Endodermal cell (in vitro differentiated cells): ENCODE measurements around the gene RCSD1. TPM values are rescaled to one million over a fixed set of nuclear protein-coding genes. Genes with fewer than 3 reads are reported as not detected.

ENCODE experiments used
- DNase-seq: peaks from one replicate; pipeline ENCODE4 v3.0.0-alpha.2; 2017
- H3K27ac ChIP-seq: 2 replicates; pipeline ENCODE4 v1.5.1; 2013; ENCODE audit warnings: mild to moderate bottlenecking, low read depth, low read length, moderate library complexity
- H3K27me3 ChIP-seq: 2 replicates; pipeline ENCODE4 v1.6.1; 2013; ENCODE audit warnings: mild to moderate bottlenecking, low read length, moderate library complexity; ENCODE audit not compliant: insufficient read depth, control insufficient read depth, poor library complexity, severe bottlenecking
- H3K36me3 ChIP-seq: 2 replicates; pipeline ENCODE4 v1.7.0; 2013; ENCODE audit warnings: mild to moderate bottlenecking, low read length, moderate library complexity; ENCODE audit not compliant: control insufficient read depth, insufficient read depth
- H3K4me1 ChIP-seq: one replicate; pipeline ENCODE4 v1.7.0; 2013; ENCODE audit warnings: low read length; ENCODE audit not compliant: control insufficient read depth, insufficient read depth
- H3K4me3 ChIP-seq: 2 replicates; pipeline ENCODE4 v1.5.1; 2013; ENCODE audit warnings: mild to moderate bottlenecking, low read length, moderate library complexity
- H3K9ac ChIP-seq: 2 replicates; pipeline ENCODE4 v1.6.1; 2013; ENCODE audit warnings: mild to moderate bottlenecking, low read length, moderate library complexity; ENCODE audit not compliant: poor library complexity, severe bottlenecking; ENCODE audit errors: extremely low read depth
- H3K9me3 ChIP-seq: 2 replicates; pipeline ENCODE4 v1.6.1; 2013; ENCODE audit warnings: mild to moderate bottlenecking, low read length, moderate library complexity; ENCODE audit not compliant: control insufficient read depth
- H3K27ac Mint-ChIP-seq: 2 replicates; pipeline ENCODE4 v1.8.0; 2020; ENCODE audit warnings: mixed read lengths
- H3K27me3 Mint-ChIP-seq: 2 replicates; pipeline ENCODE4 v1.8.0; 2021; ENCODE audit warnings: mild to moderate bottlenecking, mixed read lengths; ENCODE audit not compliant: insufficient read depth
- H3K36me3 Mint-ChIP-seq: 2 replicates; pipeline ENCODE4 v1.8.0; 2020; ENCODE audit warnings: low read depth, mixed read lengths
- H3K4me1 Mint-ChIP-seq: 2 replicates; pipeline ENCODE4 v1.8.0; 2020; ENCODE audit warnings: mixed read lengths
- H3K4me3 Mint-ChIP-seq: 2 replicates; pipeline ENCODE4 v1.8.0; 2020; ENCODE audit warnings: mild to moderate bottlenecking, moderate library complexity, mixed read lengths
- H3K9me3 Mint-ChIP-seq: 2 replicates; pipeline ENCODE4 v1.8.0; 2020; ENCODE audit warnings: mild to moderate bottlenecking, mixed read lengths
- WGBS, 2 experiments: methylation state at CpG; one replicate each; pipeline versions ENCODE4 v1.1.5 to v1.1.7; 2013; ENCODE audit warnings: missing lambda C conversion rate in 2 of 2, mixed read lengths in 1 of 2; ENCODE audit not compliant: insufficient coverage in 1 of 2, insufficient read length in 1 of 2; 5-methylcytosine and 5-hydroxymethylcytosine counted together
- total RNA-seq, 2 donors: library from RNA; stranded (reverse); fragmentation: NEBNext Ultra II Directional in 1 of 2; extraction: Animal tissue kit (Norgen Biotek cat#: 25700) in 1 of 2; gene quantifications; 2 replicates in 1 of 2; 3 replicates in 1 of 2; pipeline ENCODE4 v1.2.1, GENCODE V29; 2021
- TF ChIP-seq, protein P1 (sequence below): fragments of 200-600 bp; sonication (generic); conservative IDR thresholded peaks from 2 replicates; pipeline ENCODE4 v1.5.0; 2021; ENCODE audit warnings: antibody characterized with exemption, mild to moderate bottlenecking

The RCSD1 gene
- total RNA-seq, 2 donors from 2014 or later = 0.11 to 0.29 TPM

DNA sequence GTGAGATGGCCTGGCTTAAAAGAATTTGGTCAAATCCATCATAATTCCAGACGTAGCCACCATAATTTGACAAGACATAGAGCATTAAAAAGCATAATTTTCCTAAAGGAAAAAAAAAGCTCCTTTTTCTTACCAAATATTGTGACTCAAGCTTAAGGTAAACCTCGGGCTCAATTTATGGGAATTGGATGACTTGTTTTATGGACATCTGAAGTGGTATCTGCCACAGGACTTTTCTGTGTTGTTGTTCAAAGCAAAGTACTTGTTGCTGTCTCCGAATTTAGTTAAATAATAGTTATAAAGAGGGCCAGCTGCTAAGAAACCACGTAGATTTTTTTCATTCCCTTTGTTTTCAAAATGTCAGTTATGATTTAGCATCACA is 92.8 kb downstream of the RCSD1 start:
- Mint-ChIP-seq H3K27ac (peak overlapping the region; percentile 49), H3K36me3 (peaks cover 2% of the 10 kb centered on the region), H3K27me3 (no peaks in the 10 kb centered on the region), H3K4me1 (peaks cover 65% of the 10 kb centered on the region), H3K4me3 (peak overlapping the region; percentile 77), H3K9me3 (no peaks in the 10 kb centered on the region)
- WGBS, 2 experiments = 0 to 24% methylated on average over 1 to 4 of the region's 4 CpGs
- Histone ChIP-seq H3K4me3 (peak overlapping the region; percentile 86), H3K4me1 (peaks cover 2% of the 10 kb centered on the region), H3K9ac (peak overlapping the region; percentile 53), H3K36me3 (no peaks in the 10 kb centered on the region), H3K27ac (no peak overlapping the region), H3K9me3 (no peaks in the 10 kb centered on the region), H3K27me3 (no peaks in the 10 kb centered on the region)
- TF ChIP-seq, protein P1, sequence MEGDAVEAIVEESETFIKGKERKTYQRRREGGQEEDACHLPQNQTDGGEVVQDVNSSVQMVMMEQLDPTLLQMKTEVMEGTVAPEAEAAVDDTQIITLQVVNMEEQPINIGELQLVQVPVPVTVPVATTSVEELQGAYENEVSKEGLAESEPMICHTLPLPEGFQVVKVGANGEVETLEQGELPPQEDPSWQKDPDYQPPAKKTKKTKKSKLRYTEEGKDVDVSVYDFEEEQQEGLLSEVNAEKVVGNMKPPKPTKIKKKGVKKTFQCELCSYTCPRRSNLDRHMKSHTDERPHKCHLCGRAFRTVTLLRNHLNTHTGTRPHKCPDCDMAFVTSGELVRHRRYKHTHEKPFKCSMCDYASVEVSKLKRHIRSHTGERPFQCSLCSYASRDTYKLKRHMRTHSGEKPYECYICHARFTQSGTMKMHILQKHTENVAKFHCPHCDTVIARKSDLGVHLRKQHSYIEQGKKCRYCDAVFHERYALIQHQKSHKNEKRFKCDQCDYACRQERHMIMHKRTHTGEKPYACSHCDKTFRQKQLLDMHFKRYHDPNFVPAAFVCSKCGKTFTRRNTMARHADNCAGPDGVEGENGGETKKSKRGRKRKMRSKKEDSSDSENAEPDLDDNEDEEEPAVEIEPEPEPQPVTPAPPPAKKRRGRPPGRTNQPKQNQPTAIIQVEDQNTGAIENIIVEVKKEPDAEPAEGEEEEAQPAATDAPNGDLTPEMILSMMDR = no peak
- no peak for DNase-seq

DNA sequence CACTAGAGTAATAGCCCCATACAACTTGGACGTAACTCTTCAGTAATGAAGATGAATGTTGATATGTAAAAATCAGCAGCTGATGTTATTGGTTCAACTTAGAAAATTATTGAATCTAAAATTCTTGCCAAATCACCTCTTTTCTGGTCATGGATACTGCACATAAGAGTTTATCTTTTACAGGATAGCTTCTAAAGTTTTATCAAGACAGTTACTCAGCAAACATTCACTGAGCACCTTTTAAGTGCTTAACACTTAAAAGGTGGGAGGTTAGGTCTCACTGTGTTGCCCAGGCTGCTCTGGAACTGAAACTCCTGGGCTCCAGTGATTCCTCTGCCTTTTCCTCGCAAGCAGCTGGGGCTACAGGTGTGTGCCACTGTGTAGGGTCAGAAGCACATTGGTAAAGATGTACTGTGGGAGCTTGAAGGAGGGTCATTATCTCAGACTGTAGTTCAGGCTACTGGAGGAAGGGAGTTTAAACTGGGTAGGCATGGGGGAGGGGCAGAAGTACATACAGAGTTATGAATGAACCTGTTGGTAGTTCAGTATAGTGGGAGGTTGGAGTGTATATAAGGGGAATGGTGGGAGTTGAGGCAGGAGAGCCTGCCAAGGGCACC is 93.8 kb downstream of the RCSD1 start:
- TF ChIP-seq, protein P1 = no peak
- H3K4me3 Mint-ChIP-seq = peak overlapping the region; percentile 77
- no peaks in the 10 kb centered on the region for H3K27me3 ChIP-seq
- H3K4me1 ChIP-seq = peaks cover 2% of the 10 kb centered on the region
- no peak overlapping the region for H3K27ac ChIP-seq
- 60 to 86% methylated on average over 1 to 2 of the region's 2 CpGs for WGBS, 2 experiments
- H3K27me3 Mint-ChIP-seq = no peaks in the 10 kb centered on the region
- DNase-seq = no peak
- H3K36me3 Mint-ChIP-seq = peaks cover 6% of the 10 kb centered on the region
- peaks cover 57% of the 10 kb centered on the region for H3K4me1 Mint-ChIP-seq
- H3K4me3 ChIP-seq = peak overlapping the region; percentile 86
- no peaks in the 10 kb centered on the region for H3K36me3 ChIP-seq
- H3K9me3 Mint-ChIP-seq = no peaks in the 10 kb centered on the region
- no peak overlapping the region for H3K9ac ChIP-seq
- H3K27ac Mint-ChIP-seq = no peak overlapping the region
- no peaks in the 10 kb centered on the region for H3K9me3 ChIP-seq

DNA sequence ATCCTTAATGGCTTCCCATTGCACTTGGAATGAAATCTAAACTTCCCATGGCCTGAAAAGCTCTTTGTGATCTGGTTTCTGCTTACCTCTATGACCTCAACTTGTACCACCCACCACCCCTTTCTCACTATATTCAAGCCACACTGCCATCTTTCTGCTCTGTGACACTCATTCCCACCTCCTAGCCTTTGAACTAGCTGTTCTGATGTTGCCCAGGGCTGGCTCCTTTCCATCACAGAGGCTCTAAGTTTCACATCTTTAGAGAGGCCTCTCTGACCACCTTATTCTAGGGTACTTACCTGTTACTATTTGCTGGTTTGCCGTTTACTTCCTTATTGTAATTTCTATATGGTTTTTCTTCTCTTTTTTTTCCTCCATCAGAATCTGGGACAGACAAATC is 96.0 kb downstream of the RCSD1 start:
- Histone ChIP-seq H3K27ac (no peak overlapping the region), H3K4me1 (peaks cover 2% of the 10 kb centered on the region), H3K9me3 (no peaks in the 10 kb centered on the region), H3K9ac (no peak overlapping the region), H3K4me3 (no peak overlapping the region), H3K27me3 (no peaks in the 10 kb centered on the region), H3K36me3 (peaks cover 8% of the 10 kb centered on the region)
- Mint-ChIP-seq H3K27ac (no peak overlapping the region), H3K4me3 (no peak overlapping the region), H3K4me1 (peaks cover 40% of the 10 kb centered on the region), H3K9me3 (no peaks in the 10 kb centered on the region), H3K36me3 (peaks cover 18% of the 10 kb centered on the region), H3K27me3 (no peaks in the 10 kb centered on the region)
- TF ChIP-seq, protein P1 = no peak
- peak; percentile 60 for DNase-seq
- 80 to 91% methylated on average over 1 of the region's 1 CpG for WGBS, 2 experiments
